HG03280 (cell line): Measurements from ENCODE around the gene SEZ6.

Experiments
- ATAC-seq: cut with Tn5 transposase; IDR thresholded peaks from one replicate; pipeline ENCODE4 v1.9.1; 2021; ENCODE audit warnings: mild to moderate bottlenecking, moderate library complexity; ENCODE audit not compliant: unreplicated experiment

Gene SEZ6

DNA sequence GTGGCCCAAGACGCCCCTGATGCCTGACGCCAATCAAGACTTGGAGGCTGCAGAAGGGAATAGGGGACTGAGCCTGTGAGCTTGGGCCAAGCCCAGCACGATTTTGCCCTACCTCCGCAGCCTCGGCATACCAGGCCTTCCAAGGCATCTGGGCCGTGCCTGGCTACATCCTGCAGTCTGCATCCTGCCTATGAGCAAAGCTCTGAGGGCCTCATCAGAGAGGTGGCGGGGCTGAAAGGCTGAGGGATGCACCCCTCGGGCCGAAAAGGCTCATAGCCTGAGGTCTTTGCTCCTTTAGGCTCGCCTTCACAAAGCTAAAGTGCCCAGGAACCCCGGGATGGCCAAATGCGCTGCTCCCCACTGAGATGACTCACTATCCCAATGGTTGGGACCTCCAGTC, 2.5 kb downstream of the SEZ6 start:
- ATAC-seq, result no peak

DNA sequence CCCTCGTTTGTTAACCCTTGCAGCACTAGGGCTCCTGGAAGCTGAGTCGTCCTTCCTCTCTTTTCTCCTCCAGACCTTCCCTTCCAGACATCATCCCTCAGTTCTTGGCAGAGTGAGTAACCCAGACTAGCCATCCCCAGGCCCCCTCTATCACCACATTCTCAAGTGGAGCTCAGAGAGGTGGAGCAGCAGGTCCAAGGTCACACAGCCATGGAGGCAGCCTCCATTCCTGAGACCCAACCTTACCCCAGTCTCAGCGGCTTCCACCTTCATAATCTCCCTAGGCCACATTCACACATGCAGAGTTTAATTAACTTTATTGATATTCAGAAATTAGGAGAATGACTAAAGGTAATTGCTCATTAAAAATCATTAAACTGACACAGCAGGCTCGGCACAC, 3.0 kb downstream of the SEZ6 start:
- no peak for ATAC-seq

DNA sequence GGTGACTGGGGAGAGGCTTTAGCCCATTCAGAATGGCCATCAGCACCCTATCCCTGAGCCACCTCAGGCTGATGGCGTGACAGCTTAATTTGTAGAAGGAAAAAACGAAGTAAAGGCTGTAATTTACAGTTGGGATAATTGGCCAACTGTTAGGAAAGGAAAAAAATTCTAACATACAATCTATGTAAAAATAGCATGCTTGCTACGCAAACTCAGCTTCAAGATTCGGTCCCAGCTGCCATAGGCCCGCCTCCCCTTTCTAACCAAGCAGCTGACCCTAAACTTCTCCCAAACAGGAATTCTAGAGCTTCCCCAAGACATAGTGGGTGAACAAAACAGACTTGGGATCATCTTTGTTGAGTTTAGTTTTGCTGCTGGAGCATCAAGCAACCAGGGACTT, 4.9 kb downstream of the SEZ6 start:
- ATAC-seq, result no peak

DNA sequence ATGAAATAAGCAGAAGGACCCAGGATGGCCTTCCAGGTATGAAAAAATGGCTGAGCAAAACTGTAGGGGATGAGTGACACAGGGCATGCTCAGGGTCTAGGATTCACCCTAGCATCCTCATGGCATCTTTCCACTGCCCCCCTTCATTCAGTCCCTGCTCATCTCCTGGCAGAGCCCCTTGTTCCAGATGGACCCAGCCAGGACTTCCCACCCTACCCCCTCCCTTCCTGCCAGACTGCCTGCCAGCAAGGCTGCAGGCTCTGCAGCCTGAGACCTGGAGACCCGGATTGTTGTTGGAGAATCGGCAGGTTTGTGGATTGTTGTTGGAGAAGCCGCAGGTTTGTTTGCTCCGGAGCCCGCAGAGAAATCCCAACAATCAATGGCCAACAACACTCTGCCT, 6.6 kb downstream of the SEZ6 start:
- ATAC-seq, result no peak

DNA sequence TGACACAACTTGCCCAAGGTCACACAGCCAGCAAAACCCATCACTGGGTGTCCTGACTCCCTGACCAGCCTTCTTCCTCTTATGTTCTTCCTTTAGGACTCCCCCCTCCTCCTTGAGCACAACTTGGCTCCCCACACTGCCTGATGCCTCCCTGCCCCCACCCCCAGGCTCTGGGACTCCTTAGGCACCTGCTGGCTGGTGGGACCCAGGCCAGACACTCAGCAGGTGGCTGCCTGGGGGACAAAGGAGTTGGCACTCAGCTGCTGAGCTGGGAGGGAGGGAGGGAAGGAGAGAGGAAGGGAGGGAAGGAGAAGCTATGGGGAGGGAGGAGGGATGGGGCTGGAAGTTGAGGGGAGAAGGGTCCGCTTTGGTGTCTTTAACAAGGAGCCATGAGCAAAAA, 8.0 kb downstream of the SEZ6 start:
- ATAC-seq, result no peak

DNA sequence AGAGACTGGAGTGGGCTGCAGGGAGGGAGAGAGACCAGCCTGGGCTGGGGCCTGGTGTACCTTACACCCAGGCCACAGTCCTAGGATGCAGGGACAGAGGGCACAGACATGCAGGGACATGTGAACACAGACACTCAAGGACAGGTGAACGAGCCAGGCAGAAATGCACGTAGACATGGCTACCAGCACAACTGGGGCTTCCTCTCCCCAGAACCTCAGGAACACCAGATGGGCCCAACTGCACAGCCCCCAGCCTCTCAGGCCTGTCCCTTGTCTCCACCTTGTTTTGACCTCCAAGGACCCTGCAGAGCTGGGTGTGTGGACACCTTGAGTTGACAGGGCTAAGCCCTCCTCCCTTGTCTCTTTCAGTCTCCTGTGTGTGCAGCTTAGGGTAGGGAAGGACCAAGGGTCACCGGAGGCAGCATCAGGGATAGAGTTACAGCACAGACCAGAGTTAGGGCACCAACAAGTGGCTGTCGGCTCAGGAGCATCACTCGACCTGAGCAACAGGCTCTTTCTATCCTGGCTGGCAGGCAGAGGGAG, 9.2 kb downstream of the SEZ6 start:
- no peak for ATAC-seq

DNA sequence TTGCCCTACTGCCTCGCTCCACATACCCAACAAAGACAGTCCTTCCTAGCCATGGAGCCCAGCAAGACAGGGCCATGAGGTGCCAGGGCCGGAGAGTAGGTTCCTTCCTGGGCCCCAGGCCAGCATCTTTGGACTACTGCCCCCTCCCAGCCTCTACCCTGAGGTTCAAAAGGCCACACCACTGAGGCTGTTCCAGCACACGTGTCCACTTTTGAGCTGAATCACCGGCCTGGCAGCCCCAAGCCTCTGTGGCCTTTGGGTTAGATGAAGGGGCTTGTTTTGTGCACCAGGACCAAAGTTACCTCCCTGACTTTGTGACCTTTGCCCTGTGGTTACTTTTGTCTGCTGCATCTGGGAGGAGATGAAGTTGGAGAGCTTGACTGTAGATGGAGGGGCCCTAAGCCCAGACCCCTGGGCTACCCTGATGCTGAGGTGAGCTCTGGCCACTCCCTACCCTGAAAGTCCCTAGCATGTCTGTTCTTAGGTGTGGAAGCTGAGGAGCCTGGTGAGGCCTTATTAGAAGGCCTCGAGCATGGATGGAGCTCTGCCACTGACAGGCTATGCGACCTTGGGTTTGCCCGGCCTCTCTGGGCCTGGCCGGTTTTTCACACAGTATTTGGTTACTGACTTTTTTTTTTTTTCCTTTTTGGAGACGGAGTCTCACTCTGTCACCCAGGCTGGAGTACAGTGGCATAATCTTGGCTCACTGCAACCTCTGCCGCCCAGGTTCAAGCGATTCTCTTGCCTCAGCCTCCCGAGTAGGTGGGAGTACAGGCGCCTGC, 12.0 kb downstream of the SEZ6 start:
- ATAC-seq, result no peak

DNA sequence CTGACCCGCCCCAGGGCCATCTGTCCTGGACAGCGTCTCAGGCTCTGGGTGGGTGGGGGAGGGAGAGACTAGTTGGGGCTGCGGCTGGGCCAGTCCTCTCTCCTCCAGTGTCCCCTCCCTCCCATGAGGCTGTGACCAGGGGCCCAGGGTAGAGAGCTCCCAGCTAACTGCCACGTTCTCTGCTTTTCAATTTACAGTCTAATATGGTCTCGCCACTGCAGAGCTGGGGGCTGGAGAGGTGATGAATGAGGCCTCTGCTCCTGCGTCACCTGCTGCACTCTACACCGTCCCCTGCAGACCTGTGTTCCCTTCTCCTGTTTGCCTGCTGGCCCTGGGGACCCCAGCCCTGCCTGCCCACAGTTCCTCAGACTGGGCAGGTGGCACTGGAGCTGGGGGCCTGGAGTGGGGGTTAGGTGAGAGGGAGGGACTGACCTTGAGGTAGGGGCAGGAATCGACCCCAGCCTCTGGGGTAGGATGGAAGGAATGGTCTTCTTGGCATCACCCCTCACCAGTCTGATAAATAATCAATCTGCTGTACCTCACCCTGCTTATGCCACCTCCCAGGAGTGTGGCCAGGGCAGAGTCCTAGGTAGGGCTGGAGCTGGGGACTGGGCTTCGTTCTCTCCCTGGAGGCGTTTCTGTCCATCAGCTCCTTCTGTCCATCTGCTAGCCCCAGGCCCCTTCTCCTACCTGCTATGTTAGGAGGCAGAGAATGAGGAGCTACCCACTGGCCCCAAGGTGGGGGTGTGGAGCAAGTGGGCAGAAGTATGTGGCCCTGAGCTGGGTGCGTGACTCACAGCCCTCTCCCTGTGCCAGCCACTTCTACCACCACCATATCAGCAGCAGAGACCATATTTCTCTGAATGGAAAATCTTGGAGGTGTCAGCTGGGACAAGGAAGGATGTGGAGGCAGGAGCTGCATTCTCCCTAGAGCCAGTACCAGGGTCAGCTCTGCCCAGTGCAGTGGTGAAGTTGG, 12.9 kb downstream of the SEZ6 start:
- no peak for ATAC-seq

DNA sequence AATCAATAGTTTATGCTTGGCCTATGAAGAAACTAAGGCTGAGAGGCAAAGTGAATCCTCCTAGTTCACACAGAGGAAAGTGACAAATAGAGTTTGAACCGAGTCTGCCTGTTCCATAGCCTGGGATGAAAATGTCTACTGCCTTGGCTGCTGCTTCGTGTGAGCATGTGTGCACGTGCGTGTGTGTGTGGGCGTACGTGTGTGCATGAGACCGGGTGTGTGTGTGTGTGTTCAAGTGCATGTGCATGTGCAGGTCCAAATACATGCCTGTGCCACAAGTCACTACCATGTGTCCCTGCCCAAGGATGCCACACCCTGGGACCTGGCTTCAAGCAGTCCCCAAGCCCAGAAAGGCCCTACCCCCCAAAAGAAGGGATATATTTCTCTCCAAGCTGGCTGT, 13.6 kb downstream of the SEZ6 start:
- ATAC-seq, result no peak

DNA sequence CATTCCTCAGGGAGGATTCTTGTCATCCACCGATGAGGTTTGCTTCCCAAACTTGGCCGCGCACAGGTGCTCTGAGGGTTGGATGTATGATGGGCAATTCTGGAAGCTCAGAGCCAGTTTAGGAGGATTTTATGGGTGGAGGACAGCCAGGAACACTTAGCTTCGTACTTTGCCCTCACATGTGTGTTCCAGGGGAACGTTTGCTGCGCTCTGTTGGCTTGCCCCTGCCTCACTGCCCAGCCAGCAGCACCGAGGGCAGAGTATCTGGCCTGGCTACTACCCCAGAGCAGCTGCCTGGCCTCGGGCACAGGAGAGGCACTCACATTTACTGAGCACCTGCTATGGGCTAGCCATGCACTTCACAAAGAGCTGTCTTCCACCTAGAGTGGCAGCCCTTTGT, 14.1 kb downstream of the SEZ6 start:
- no peak for ATAC-seq

DNA sequence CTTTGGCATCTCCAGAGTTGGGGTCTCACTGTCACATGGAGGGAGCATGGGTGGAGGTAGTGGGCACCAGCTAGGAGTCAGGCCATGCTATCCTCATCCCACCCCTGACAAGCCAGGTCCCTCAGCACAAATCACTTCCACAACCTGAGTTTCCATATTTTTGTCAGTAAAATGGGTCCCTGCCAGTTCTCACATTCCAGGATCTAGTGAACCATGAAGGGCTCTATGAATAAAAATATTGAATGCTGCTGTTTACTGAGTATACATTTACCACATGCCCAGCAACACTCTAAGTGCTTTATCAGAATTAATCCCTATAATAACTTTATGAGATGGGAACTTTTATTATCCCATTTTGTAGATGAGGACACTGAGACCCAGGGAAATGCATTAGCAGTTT, 16.8 kb downstream of the SEZ6 start:
- no peak for ATAC-seq

DNA sequence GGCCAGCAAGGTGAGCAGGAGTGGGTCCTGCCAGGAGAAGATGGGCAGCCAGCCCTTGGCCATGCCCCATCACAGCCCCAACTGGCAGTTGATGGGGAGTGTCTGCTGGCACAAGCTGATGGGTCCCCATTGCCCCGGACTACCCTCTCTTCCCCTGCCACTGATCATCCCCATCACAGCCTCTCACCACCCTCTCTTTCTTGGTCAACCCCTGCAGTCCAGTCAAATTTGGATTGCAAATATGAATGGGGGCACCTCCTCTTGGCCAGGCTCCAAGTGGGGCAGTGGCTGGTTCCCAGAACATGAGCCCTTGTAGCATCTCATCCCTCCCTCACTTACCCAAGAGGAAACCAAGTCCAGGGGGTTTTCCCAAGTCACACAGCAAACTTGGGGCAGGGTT, 17.4 kb downstream of the SEZ6 start:
- no peak for ATAC-seq

DNA sequence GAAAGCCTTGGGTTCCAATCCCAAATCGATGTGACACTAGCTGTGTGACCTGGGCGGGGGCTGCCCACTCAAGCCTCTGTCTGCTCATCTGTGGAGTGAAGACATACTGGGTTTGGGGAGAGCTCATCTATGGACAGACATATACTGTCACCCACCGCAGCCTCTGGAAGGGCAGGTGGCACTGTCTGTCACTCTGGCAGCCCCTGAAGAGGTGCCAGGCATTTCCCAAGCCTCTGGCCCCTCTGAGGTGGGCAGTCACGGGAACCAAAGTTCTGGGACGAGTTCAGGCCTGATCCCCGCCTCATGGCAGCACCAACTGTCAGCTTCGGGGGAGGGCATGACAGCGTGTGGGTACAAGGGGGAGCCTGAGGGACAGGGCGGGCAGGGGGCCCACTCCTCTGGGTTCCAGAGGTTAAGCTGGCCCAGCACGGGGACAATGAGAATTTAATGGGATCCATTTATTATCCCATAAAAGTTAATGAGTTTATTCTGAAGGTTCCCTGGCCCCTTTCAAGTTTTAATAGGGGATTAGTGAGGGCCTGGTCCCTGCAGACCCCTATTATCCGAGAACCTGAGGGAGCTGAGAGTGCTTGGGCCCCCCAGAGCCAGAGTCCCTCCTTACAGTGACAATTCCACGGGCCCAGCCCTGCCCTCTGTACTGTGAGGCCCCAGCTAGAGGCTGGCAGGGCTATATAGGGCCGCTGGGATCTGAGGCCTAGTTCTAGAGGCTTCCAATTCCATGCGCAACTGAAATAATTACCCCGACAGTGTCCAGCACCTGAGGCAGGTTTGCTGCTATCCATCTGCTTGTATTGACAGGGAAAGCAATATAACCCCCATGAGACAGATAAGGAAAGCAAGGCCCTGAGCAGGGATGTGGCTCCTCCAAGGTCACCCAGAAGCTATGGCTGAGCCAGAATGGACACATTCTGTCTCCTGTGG, 18.8 kb downstream of the SEZ6 start:
- ATAC-seq, result no peak

DNA sequence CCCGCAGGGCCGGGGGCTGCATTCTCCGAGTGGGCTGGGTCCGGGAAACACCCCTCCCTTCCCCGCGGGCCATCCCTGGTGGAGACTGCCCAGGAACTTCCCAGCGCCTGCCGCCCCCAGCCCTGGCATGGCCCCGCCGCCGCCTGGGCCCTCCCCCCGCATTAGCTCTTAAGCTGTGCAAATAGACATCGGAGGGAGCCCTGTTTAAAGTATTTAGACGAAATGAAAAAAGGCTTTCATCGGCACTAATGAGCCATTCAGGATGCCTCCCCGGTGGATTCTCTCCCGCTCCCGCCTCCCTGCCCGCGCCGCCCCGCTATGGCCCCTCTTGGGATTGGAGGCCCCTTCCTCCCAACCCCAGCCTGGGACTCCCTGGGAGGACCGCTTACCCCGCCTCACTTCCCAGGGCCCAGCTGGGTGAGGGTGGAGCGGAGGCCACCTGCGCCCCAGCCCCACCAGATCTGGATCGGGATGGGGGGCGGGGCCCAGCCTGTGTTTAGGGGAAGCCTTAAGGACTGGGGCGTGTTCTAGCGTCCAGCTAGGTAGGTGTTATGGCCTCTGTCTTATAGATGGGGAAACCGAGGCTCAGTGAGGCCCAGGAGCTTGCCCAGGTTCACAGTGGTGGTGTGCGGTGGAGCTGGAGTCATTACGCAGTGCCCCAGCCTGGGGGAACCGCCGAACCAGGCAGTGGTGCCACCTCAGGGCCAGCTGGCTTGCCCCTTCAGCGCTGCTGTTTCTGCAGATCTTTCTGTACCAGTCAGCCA, 19.7 kb downstream of the SEZ6 start:
- no peak for ATAC-seq

DNA sequence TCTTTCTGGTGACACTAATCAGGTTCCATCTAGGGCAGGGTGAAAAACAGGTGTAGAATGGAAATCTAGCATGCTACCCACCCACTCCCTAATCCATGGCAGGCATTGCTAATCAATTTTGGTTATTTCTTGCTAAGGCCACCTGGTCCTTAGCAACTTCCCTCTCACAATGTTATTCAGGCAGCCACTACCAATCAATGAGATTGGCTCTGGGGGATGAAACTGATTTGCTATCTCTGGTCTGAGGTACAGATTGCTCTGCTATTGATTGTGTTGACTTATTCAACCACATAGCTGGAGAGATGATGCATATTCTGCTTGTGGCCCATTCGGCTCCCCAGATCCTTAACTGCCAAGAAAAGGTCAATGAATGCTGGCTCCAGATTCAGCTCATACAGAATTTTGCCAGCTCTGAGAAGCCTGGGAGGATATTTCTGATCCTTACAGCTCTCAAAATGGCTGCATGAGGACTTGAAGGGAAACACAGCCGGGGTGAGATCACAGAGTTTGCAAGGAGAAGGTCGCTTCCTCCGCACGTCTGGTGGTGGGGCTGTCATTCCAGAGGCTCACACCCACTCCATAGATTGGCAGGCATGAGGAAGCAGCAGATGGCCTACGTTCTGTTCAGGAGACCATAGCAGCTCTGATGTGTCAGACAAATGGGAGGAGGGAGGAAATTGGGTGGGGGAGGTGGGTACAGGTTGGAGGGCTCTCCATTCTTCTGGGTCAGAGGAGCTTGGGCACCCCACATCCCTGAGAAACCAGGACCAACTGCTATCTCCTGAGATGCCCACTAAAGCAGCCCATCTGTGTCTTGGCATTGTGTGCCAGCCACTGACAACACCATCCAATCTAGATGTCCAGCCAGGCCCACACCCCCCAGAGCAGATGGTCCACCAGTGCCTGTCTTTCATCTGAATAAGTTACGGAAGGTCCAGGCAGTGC, 22.3 kb downstream of the SEZ6 start:
- ATAC-seq, result no peak

DNA sequence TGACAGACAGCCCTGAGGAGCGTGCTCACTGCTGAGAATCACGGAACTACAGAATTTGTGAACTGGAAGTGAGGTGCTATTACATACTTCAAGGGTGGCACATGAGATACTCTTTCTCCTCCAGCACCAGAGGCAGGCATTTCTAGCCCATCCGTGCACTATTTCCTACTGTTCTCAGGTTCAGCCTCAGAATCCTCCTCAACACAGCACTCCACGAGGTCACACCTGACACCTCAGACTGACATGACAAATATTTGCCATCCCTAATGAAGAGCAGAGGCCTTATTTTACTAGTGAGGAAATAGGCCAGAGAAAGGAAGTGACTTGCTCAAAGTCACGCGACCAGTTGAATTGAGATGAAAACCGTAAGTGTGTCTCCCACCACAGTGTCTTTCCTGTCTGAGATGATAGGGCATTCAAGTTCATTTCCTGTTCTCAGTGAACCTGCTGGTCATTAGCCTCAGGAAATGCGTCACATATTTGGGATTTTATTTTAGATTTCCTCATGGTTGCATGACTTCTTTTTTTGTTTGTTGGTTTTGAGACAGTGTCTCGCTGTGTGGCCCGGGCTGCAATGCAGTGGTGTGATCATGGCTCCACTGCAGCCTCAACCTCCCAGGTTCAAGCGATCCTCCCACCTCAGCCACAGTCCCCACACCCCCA, 23.6 kb downstream of the SEZ6 start:
- ATAC-seq, result peak; percentile 53

DNA sequence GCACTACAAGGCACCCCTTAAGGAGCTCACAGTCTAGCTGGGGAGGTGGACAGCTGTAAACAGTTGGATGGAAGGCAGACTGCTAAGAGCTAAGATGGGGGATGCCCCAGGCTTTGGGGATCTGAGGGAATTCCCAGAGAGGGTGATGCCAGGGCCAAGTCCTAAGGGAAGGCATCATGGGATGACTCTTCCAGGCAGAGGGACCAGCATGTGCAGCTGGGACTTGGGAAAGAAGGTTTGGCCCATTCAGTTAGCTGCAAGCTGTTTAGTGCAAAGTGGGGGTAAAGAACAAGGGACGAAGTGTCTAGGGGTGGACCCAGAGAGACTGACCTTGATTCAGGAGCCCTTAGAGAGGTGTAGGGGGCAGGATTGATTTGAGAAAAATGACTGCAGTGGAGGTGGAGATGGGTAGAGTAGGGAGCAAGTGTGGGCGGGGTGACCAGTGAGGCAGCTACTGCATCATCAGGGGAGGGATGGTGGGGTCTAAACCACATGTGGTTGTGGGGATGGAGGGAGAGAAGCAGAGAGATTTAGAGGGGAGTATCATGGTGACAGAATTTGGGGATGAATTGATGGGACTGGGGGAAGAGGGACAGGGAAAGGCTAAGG, 27.4 kb downstream of the SEZ6 start:
- no peak for ATAC-seq
